Panc1 (cell line): ENCODE data around the gene HSD17B14. TPM values are rescaled to one million over a fixed set of nuclear protein-coding genes. Genes with fewer than 3 reads are reported as not detected.

Experiments used
- ATAC-seq: fragments of 200-7000 bp; cut with Tn5 transposase; 2 replicates; pipeline ENCODE4 v1.9.1; 2020; ENCODE audit warnings: mild to moderate bottlenecking, moderate library complexity
- BruUV-seq: library from RNA; stranded (reverse); fragments of 400-500 nt; replicated peaks from 2 replicates; lab custom pipeline; 2021; lab: Mats Ljungman, UMichigan
- CTCF ChIA-PET: fragments of 300-600 bp; sonication (Branson Sonifier 250); formaldehyde crosslinking; loops from one replicate; lab custom pipeline; 2022; ENCODE audit warnings: antibody characterized with exemption; lab: Charles Lee
- POLR2A ChIA-PET: fragments of 300-600 bp; sonication (Branson Sonifier 250); formaldehyde crosslinking; loops from one replicate; lab custom pipeline; 2022; ENCODE audit warnings: antibody characterized with exemption; lab: Charles Lee
- DNase-seq: peaks from one replicate; pipeline ENCODE4 v3.0.0-alpha.2; 2010; ENCODE audit warnings: low read depth, low spot score
- H3K27ac ChIP-seq: 2 replicates; pipeline ENCODE4 v1.5.1; 2011; ENCODE audit warnings: mild to moderate bottlenecking, low read length, inconsistent platforms
- H3K27me3 ChIP-seq: fragments of 200-500 bp; sonication (Bioruptor generic); 2 replicates; pipeline ENCODE4 v1.6.0; 2014; ENCODE audit warnings: low read length, inconsistent platforms; ENCODE audit not compliant: control insufficient read depth, insufficient read depth
- H3K36me3 ChIP-seq: fragments of 200-500 bp; sonication (Bioruptor generic); 2 replicates; pipeline ENCODE4 v1.5.1; 2014; ENCODE audit warnings: inconsistent platforms, mild to moderate bottlenecking, low read length, moderate library complexity; ENCODE audit not compliant: control insufficient read depth, insufficient read depth
- H3K4me1 ChIP-seq: 2 replicates; pipeline ENCODE4 v1.5.1; 2011; ENCODE audit warnings: inconsistent platforms, mild to moderate bottlenecking, low read length, moderate library complexity; ENCODE audit not compliant: control insufficient read depth, insufficient read depth
- H3K4me3 ChIP-seq, 2 experiments: 2 replicates each; pipeline ENCODE4 v1.5.1; 2011 to 2012; ENCODE audit warnings: low read depth in 2 of 2, low read length in 2 of 2, mild to moderate bottlenecking in 2 of 2, inconsistent platforms in 1 of 2, moderate library complexity in 1 of 2
- H3K9me3 ChIP-seq: fragments of 200-500 bp; sonication (Bioruptor generic); 2 replicates; pipeline ENCODE4 v1.5.1; 2014; ENCODE audit warnings: low read depth, mild to moderate bottlenecking, inconsistent platforms, low read length, moderate library complexity; ENCODE audit not compliant: control insufficient read depth, insufficient read depth
- POLR2AphosphoS5 ChIP-seq: IDR thresholded peaks from 2 replicates; pipeline ENCODE4 v1.6.1; 2012; ENCODE audit warnings: mild to moderate bottlenecking, low read depth, low read length, moderate library complexity
- SIN3A ChIP-seq: IDR thresholded peaks from 2 replicates; pipeline ENCODE4 v1.6.1; 2012; ENCODE audit warnings: low read depth, mild to moderate bottlenecking, low read length, moderate library complexity, borderline replicate concordance; ENCODE audit not compliant: insufficient read depth
- TCF7L2 ChIP-seq: IDR thresholded peaks from 2 replicates; pipeline ENCODE4 v1.6.1; 2011; ENCODE audit warnings: mild to moderate bottlenecking, low read depth, low read length, inconsistent platforms
- in situ Hi-C: cut with HindIII; loops from 2 replicates; pipeline ENCODE4 v1.10.0; 2016; ENCODE audit warnings: low sequenced_read_pairs, low pct_unique_long_range_greater_than_20kb
- intact Hi-C: fragments of 100-400 bp; cut with micrococcal nuclease; formaldehyde crosslinking; loops from one replicate; pipeline ENCODE4 v1.10.0; 2022; ENCODE audit not compliant: unreplicated experiment
- total RNA-seq: library from RNA; stranded (reverse); gene quantifications from one replicate; pipeline ENCODE4 v1.2.1, GENCODE V29; 2021; ENCODE audit not compliant: unreplicated experiment
- TF ChIP-seq, protein P1 (sequence below): fragments of 450-650 bp; IDR thresholded peaks from 2 replicates; pipeline ENCODE4 v1.5.1; 2017; ENCODE audit warnings: mild to moderate bottlenecking
- TF ChIP-seq, protein P2 (sequence below), 2 experiments: IDR thresholded peaks; 2 replicates each; pipeline ENCODE4 v1.6.1; 2011 to 2012; ENCODE audit warnings: low read depth in 2 of 2, control low read depth in 1 of 2, low read length in 1 of 2, mild to moderate bottlenecking in 1 of 2, moderate library complexity in 1 of 2; ENCODE audit not compliant: insufficient read depth in 1 of 2

The HSD17B14 gene
- total RNA-seq, 1 experiment from 2014 or later: 20.8 TPM

DNA sequence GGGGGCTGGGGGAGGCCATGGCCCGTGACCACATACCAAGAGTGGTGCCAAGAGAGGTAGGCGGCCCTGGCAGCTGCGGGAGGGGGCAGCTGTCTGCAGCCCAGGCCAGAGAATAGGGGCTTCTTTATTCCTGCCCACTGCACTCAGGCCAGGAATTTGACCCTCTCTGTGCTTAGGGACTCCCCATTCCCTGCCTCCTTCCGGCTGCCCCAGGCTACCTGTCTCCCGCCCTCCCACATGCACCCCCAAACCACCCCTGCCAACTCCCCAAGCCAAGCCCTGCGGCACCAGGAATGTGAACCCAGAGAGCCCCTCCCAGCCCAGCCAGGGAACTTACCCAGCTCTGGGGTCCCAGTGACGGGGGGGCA lies 31.4 kb upstream of the HSD17B14 start:
- ATAC-seq: no peak
- POLR2A ChIA-PET: no interaction called here
- H3K9me3 ChIP-seq: no peaks in the 10 kb centered on the region
- no TSS peak for BruUV-seq
- no peak overlapping the region for H3K4me3 ChIP-seq
- H3K36me3 ChIP-seq: peaks cover 5% of the 10 kb centered on the region; the same call in 1 of the 2 replicates
- no peaks in the 10 kb centered on the region for H3K27me3 ChIP-seq
- H3K27ac ChIP-seq: no peak overlapping the region
- intact Hi-C loops: no loop called here
- peaks cover 12% of the 10 kb centered on the region for H3K4me1 ChIP-seq
- TF ChIP-seq, protein P1, sequence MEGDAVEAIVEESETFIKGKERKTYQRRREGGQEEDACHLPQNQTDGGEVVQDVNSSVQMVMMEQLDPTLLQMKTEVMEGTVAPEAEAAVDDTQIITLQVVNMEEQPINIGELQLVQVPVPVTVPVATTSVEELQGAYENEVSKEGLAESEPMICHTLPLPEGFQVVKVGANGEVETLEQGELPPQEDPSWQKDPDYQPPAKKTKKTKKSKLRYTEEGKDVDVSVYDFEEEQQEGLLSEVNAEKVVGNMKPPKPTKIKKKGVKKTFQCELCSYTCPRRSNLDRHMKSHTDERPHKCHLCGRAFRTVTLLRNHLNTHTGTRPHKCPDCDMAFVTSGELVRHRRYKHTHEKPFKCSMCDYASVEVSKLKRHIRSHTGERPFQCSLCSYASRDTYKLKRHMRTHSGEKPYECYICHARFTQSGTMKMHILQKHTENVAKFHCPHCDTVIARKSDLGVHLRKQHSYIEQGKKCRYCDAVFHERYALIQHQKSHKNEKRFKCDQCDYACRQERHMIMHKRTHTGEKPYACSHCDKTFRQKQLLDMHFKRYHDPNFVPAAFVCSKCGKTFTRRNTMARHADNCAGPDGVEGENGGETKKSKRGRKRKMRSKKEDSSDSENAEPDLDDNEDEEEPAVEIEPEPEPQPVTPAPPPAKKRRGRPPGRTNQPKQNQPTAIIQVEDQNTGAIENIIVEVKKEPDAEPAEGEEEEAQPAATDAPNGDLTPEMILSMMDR: no peak
- TF ChIP-seq SIN3A (no peak), TCF7L2 (no peak), POLR2AphosphoS5 (no peak)
- TF ChIP-seq, protein P2, sequence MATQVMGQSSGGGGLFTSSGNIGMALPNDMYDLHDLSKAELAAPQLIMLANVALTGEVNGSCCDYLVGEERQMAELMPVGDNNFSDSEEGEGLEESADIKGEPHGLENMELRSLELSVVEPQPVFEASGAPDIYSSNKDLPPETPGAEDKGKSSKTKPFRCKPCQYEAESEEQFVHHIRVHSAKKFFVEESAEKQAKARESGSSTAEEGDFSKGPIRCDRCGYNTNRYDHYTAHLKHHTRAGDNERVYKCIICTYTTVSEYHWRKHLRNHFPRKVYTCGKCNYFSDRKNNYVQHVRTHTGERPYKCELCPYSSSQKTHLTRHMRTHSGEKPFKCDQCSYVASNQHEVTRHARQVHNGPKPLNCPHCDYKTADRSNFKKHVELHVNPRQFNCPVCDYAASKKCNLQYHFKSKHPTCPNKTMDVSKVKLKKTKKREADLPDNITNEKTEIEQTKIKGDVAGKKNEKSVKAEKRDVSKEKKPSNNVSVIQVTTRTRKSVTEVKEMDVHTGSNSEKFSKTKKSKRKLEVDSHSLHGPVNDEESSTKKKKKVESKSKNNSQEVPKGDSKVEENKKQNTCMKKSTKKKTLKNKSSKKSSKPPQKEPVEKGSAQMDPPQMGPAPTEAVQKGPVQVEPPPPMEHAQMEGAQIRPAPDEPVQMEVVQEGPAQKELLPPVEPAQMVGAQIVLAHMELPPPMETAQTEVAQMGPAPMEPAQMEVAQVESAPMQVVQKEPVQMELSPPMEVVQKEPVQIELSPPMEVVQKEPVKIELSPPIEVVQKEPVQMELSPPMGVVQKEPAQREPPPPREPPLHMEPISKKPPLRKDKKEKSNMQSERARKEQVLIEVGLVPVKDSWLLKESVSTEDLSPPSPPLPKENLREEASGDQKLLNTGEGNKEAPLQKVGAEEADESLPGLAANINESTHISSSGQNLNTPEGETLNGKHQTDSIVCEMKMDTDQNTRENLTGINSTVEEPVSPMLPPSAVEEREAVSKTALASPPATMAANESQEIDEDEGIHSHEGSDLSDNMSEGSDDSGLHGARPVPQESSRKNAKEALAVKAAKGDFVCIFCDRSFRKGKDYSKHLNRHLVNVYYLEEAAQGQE (IDR thresholded peaks at IDR 0.05; ENCODE audit: insufficient read depth in 1 of 2, low read depth in 2 of 2, low read length in 1 of 2): no peak
- in situ Hi-C loops: no loop called here
- DNase-seq: no peak
- CTCF ChIA-PET: interaction anchor here (0.7 kb wide), 1 partner anchor 19 kb away, joined by 3 read pairs; no protein-coding TSS in a partner anchor

DNA sequence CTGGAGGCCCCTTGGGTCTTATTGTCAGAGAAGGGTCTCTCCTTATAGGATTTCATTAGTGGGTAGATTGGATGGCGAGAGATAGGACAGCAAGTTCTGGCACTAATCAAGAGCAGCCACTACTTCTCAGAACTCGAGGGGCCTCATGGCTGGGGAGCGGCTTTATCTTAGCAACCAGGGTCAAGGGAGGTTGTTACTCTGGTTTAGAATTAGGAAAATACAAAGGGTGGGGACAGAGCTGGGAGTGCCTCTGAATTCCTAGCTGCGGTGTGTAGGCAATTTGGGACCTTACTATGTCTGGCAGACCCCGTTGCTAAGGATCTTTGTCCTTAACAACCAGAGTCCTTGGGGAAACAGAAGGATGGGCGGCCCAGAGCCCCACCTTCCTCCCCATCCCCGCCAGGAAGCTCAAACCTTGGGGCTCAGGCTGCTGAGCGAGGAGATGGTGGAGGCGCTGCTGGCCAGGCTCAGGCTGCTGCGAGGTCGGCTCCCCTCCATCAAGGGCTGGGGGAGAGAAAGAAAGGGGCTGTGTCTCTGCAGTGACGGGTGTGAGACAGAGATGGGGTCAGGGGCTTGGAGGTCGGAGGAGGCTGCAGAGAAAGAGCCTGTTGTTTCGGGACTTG lies 30.9 kb upstream of the HSD17B14 start:
- H3K9me3 ChIP-seq: no peaks in the 10 kb centered on the region
- no peak overlapping the region for H3K27ac ChIP-seq
- intact Hi-C loops (no loop called here), in situ Hi-C loops (no loop called here)
- no TSS peak for BruUV-seq
- ChIA-PET CTCF (no interaction called here), POLR2A (no interaction called here)
- DNase-seq (no peak), ATAC-seq (no peak)
- TF ChIP-seq SIN3A (no peak), TCF7L2 (no peak), POLR2AphosphoS5 (no peak)
- TF ChIP-seq, protein P2 (IDR thresholded peaks at IDR 0.05; ENCODE audit: insufficient read depth in 1 of 2, low read depth in 2 of 2, low read length in 1 of 2): no peak
- TF ChIP-seq, protein P1: no peak
- peaks cover under 1% of the 10 kb centered on the region; the same call in 1 of the 2 replicates for H3K36me3 ChIP-seq
- H3K27me3 ChIP-seq: no peaks in the 10 kb centered on the region
- no peak overlapping the region for H3K4me3 ChIP-seq
- peaks cover 12% of the 10 kb centered on the region for H3K4me1 ChIP-seq
